NCI-H1092 (cell line): Measurements from ENCODE around the gene SPINT1.

ENCODE experiments used
- DNase-seq: peaks from one replicate; lab custom pipeline; 2025; lab: John Stamatoyannopoulos, UW

SPINT1 gene

DNA sequence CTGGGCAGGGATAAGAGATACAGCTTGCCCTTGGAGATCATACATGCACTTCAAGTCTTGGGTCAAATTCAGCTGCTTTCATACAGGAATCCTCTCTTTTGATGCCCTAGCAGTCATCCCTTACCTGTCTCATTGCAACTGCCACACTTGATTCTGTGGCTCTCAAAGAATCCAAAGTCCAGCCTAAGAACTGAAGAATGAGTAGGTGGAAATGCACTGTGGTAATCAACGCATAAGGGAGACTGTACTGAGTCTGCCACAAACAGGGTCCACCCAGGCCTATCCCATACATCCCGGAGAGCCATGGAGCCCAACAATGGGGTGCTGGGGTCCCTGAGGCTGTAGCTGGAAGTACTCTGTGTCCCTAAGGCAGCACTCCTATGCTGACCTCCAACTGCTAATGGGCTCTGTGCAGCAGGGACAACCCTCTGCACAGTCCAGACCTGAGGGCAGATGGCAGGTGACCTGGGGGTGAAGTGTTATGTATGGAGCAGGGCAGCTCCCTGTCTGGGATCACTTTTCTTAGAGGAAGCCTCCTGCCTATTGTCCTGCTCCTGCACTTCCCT, 48.7 kb downstream of the SPINT1 start:
- no peak for DNase-seq

DNA sequence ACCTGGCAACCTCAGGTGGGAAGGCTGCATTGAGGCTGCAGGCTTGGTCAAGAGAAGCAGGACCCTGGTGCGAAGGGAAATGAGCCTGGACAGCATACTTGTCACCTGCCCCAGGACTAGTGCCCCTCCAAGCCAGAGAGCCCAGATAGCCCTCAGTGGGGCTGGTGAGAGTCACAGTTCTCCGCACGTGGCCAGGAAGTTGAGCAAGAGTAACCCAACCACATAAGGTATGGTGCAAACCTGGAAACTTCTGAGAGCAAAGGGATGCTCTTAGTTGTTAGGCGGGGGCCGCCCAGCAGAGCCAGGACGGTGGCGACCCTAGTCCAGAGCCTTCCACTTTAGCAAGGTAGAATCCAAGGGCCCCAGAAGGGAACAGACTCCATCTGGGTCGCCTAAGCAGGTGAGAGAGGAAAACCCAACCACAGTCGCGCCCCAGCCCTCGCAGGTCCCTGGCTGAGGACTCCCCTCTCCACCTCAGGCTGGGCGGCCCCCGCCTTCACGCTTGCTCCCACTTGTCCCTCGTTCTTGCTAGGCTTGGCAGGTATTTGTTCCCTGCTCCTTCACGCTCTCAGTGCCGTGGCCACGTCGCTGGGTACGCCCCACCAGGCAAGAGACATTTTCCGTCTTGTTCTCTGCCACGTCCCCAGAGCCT, 49.3 kb downstream of the SPINT1 start:
- no peak for DNase-seq

DNA sequence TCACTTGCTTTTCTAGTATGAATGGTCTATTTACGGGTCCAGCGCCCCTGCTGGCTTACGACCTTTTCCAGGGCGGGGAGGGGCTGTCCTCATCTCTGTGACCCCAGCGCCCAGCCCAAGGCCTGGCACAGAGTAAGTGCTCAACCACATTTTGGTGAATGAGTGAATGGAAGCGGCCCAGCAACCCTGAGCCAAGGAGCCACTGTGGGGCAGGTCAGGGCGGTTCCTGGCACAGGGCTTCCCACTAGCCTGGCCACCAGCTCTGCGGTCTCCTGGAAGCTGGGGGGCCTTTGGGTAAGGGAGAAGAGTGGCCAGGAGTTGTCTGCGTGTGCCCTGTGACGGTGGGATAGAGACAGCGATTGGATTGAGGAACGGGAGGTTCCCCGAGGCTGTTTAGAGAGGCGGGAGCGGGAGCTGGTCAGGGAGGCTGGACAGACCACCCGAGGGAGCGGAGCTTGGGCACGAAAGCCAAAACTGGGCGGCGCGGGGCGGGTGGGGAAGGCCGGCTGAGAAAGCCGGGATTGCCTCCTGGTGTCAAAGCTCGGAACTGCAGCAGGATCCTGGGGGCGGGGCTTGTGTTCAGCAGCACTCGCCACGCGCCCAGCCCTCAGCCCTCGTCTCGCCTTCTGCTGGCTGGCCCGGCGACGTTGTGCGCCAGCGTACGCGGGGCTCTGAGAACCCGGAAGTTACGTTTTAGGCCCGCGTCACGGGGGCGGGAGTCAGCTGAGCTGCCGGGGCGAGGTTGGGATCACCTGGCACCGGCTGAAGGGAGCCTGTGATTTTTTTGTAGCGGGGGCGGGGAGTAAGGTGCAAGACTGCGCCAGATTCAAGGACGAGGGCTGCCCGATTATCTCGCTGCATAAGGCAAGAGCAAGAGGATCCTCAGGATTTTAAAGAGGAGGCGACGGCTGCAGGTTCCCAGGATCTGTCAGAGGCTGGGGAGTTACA, 50.2 kb downstream of the SPINT1 start, which contains the start of gene VPS18:
Gene VPS18 (plus strand): TSS at position 718 of the 948 bp plus-strand sequence. CDS start 319 bp downstream, outside the sequence.
- DNase-seq = peak; percentile 91

DNA sequence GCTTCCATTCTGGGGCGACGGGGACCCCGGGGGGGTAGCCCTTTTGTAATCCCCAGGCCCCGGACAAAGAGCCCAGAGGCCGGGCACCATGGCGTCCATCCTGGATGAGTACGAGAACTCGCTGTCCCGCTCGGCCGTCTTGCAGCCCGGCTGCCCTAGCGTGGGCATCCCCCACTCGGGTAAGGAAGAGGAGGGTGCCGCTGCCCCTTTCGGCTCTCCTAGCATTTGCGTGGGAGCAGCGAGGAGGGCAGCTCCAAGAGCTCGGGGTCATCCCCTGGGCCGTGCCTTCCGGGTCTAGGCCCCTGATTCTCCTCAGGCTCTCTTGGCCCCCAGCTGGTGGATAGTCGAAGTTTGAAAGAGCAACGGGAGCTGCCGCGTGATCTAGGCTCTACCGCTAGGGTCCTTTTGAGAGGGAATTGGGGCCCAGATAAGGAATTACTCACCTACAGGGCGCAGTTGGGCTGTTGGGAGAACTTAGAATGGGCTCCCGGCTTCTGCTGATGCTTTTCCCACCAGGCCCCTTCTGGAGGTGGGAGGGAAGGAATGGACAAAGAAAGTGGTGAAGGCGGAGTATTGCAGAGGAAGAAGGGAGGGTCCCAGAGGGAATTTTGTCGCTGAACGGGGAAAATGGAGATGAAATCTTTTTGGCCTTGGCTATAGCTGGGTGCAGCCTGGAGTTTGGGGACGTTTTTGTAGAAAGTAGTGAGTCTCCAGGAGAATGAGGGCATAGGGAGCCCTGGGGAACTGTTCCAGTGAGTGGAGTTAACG, 51.0 kb downstream of the SPINT1 start:
- DNase-seq = no peak

DNA sequence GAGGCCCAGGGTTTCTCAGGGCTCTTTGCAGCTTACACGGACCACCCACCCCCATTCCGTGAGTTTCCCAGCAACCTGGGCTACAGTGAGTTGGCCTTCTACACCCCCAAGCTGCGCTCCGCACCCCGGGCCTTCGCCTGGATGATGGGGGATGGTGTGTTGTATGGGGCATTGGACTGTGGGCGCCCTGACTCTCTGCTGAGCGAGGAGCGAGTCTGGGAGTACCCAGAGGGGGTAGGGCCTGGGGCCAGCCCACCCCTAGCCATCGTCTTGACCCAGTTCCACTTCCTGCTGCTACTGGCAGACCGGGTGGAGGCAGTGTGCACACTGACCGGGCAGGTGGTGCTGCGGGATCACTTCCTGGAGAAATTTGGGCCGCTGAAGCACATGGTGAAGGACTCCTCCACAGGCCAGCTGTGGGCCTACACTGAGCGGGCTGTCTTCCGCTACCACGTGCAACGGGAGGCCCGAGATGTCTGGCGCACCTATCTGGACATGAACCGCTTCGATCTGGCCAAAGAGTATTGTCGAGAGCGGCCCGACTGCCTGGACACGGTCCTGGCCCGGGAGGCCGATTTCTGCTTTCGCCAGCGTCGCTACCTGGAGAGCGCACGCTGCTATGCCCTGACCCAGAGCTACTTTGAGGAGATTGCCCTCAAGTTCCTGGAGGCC, 55.8 kb downstream of the SPINT1 start:
- DNase-seq = no peak

DNA sequence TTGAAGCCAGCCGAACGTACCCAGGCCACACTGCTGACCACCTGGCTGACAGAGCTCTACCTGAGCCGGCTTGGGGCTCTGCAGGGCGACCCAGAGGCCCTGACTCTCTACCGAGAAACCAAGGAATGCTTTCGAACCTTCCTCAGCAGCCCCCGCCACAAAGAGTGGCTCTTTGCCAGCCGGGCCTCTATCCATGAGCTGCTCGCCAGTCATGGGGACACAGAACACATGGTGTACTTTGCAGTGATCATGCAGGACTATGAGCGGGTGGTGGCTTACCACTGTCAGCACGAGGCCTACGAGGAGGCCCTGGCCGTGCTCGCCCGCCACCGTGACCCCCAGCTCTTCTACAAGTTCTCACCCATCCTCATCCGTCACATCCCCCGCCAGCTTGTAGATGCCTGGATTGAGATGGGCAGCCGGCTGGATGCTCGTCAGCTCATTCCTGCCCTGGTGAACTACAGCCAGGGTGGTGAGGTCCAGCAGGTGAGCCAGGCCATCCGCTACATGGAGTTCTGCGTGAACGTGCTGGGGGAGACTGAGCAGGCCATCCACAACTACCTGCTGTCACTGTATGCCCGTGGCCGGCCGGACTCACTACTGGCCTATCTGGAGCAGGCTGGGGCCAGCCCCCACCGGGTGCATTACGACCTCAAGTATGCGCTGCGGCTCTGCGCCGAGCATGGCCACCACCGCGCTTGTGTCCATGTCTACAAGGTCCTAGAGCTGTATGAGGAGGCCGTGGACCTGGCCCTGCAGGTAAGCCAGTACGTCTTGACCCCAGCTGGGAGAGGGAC, 56.6 kb downstream of the SPINT1 start:
- no peak for DNase-seq

DNA sequence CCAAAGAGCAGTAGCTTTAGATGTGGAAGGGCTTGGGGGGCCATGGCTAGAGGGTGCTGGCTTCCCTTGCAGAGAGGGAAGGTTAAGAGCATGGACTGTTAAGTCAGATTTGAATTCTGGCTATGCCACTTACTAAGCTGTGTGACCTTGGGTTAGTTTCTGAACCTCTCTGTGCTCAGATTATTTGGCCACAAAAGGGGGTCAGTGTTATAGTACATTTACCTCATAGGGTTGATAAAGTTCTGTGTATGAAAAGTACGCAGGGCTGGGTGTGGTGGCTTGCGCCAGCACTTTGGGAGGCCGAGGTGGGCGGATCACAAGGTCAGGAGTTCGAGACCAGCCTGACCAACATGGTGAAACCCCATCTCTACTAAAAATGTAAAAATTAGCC, 57.2 kb downstream of the SPINT1 start:
- DNase-seq = no peak

DNA sequence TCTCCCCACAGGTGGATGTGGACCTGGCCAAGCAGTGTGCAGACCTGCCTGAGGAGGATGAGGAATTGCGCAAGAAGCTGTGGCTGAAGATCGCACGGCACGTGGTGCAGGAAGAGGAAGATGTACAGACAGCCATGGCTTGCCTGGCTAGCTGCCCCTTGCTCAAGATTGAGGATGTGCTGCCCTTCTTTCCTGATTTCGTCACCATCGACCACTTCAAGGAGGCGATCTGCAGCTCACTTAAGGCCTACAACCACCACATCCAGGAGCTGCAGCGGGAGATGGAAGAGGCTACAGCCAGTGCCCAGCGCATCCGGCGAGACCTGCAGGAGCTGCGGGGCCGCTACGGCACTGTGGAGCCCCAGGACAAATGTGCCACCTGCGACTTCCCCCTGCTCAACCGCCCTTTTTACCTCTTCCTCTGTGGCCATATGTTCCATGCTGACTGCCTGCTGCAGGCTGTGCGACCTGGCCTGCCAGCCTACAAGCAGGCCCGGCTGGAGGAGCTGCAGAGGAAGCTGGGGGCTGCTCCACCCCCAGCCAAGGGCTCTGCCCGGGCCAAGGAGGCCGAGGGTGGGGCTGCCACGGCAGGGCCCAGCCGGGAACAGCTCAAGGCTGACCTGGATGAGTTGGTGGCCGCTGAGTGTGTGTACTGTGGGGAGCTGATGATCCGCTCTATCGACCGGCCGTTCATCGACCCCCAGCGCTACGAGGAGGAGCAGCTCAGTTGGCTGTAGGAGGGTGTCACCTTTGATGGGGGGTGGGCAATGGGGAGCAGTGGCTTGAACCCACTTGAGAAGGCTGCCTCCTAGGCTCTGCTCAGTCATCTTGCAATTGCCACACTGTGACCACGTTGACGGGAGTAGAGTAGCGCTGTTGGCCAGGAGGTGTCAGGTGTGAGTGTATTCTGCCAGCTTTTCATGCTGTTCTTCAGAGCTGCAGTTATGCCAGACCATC, 59.0 kb downstream of the SPINT1 start:
- DNase-seq = no peak

DNA sequence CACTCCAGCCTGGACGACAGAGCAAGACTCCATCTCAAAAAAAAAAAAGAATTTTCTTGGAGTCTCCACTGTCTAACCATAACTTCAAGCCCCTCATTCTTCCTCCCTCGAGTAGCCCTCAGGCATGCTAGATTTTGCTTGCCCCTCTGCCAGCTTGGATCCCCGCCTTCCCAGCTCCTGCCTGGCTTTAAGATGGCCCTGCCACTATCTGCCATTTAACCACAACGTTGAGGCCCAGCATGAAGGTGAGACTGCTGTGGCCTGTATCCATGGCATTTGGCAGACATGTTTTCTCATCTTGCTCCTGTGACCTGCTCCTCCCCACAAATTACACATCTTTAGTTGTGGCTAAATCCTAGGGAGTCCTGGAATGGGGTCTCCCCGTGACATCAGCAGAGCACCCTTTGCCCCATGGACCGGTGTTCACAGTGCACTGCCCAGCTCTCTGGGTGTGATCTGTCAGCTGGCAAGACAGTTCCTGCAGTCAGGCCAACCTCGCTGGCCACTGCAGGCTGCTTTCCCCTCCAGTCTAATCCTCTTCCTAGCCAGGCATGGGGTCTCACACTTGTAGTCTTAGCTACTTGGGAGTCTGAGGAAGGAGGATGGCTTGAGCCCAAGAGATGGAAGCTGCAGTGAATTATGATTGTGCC, 60.8 kb downstream of the SPINT1 start:
- no peak for DNase-seq

DNA sequence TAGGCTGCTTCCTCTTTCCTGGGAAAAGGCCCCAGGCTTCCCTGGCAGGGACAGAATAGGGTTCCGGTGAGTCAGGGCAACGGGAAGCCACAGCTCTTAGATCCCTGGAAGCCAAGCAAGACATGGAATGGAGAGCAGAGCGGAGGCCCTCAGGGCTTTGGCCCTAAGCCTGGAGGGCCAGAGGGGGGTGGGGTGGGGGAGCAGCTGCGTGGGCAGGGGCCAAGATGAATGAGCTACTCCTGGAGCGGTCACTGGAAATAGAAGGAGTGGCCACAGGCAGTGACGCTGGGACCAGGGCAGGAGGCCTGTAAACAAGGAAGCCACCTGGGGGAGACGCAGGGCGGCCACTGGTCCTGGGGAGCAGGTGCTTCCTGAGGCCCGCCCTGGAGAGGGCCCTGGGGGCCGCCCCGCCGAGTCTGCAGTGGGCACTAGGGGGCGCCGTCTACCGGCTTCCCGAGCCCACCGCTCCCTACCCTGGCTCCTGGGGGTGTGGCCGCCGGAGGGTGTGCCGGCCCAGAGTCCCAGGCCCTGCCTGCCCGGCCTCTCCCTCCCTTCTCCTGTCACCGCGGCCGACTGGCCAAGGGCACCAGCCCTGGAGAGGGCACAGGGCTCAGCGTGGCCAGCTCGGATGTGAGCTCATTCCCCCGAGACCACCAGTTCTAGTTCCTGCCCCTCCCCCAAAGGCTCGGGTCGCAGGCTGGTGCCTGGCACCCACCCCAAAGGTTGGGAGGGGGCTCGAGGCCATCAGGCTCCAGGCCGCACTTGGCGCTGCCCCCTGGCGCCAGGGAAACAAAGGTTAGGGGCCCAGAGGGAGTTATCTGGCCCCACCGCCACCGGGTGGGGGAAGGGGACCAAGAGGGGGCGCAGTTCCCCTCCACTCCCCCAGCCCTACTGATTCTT, 62.5 kb downstream of the SPINT1 start:
- peak; percentile 58 for DNase-seq

DNA sequence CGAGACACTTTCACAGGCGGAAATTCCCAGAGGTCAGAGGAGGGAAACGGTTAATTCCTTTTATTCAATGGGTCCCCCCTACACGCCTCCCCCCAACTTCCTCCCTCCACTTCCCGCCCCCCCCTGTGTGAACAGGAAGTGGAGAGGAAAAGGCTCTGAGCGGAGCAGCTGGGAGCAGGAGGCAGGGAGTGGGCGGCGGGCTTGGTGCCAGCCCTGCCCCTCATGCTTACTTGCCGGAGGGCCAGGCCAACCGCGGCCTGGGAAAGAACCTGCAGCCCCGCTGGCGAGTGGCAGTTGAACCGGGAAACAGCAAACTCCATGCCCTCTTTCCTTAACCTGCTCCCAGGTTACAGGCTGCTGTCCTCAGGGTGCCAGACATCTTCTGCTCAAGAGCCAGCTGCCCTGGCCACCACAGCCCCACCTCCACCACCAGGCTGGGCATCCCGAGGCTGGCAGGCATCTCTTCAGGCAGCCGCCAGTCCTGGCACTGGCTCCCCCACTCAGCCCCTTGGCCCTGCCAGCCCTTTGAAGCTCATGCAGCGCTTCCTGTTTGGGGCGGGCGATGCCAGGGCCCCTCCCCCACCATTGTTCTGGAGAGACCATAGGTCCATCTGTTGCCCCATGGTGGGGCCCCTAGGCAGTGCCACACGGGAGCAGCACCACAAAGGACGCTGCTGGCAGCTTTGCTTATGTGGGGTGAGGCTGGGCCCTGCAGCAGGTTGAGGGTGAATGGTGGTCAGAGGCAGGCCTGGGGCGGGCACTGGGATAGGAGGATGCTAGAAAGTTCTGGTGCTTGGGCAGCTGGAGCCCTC, 63.3 kb downstream of the SPINT1 start:
- peak; percentile 60 for DNase-seq
